Fibroblast of peridontal ligament (primary cell): Measurements from ENCODE around the gene KIAA1210.

Experiments used
- DNase-seq: peaks from one replicate; pipeline ENCODE4 v3.0.0-alpha.2; 2010; ENCODE audit errors: extremely low read depth

The KIAA1210 gene

DNA sequence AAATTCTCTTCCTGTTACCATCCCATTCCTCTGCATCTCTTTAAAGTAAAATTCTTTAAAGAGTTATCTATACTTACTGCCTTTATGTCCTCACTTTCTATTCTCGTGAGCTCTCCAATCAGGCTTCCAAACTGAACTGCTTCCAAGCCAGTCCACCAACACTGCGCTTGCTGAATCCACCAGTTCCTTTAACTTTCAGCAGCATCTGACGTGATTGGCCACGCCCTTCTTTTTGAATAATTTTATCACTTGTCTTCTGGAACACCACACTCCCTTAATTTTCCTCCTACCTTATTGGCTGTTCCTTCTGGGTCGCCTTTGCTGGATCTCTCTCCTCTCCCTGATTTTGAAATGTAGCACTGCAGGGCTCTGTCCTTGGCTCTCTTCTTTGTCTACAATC is at the start of gene KIAA1210:
TSS of gene KIAA1210 (minus strand) at position 163 of the 400 bp plus-strand sequence. CDS start 4,170 bp downstream, outside the sequence.
- no peak for DNase-seq

DNA sequence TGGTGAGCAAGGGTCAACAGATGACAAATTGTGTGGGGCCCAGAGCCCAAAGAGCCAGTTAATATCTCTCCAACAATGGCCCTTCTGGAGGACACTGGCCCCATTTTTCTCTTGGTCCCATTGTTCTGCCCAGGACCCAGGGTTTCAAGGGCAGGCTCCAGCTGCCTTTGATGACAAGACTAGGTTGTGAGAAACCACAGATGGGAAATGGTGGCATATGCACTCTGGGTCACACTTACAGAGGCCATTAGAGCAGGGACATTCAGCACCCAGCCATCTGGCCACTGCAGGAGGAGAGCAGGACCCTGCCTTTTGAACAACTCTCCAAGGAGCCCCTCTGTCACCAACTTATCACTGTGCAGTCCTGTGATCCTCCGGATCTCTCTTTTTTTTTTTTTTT is 49.7 kb upstream of the KIAA1210 start:
- DNase-seq = no peak

DNA sequence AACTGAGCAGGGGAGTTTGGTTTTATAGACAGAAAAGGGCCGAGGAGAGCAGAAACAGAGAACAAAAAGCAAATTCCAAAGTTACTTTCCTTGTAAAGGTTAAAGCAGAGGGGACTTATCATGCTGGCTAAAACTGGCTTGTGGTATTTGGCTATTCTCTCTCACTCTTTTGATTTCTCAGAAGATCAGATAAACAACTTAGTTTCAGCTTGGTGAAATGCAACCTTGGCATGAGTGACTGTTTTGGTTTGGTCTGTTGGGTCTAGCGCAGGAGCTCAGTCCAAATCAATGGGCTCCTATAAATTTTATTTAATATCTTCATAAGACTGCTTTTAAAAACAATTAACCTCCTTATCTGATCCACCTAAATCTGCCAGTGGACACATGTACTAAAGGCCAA is 47.3 kb upstream of the KIAA1210 start:
- no peak for DNase-seq

DNA sequence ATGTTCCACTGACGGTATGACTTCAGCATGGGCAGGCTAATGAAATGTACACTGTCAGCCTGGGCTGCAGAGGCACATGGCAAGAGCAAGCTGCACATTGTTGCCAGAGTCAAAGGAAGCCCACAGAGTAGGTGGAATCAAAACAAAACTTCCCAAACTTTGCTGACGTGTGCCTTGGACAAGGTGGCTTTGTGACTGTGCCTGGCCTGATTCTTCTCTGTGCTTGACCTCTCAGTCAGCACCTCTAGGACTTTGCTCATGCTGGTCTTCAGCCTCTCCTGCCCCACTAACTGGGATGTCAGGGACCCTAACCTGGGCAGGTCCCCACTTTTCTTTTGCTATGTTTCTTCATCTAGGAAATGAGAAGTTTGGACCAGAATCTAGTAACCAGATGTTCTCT is 40.5 kb upstream of the KIAA1210 start:
- DNase-seq = no peak

DNA sequence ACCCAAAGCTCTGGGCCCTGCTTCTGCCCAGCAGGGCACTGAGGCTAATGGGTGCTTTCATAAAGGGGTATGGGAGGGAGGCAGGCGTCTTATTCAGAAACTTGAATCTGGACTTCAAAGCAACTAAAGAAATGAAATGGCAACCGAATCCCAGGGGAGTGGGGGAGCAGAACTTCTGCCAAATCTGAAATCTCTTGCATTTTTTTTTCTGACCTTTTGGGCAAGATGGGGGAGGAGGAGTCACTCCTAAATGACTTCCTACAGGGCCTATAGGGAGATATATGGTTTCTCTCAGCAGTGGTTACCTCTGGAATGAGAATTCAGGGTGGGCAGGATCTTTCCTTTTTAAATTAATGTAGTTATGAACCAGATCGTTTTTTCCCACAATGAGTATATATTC is 30.6 kb upstream of the KIAA1210 start:
- no peak for DNase-seq

DNA sequence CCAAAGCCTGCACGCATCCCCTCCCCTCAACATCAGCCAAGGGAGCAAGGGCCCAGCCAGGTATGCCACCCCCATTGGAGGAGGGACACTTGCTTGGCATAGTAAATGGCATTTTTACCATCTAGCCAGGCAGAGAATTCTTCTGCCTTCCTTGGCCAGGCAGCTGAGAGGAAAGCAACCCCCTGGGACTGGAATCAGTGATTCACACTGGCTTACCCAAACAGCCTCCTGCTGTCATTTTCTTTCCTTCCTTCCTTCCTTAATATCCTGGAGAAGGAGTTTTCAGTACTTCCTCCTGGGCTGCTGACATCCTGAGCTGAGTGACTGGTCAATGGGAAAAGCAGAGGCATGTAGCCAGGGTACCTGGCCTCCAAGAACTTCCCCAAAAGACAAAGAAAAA is 28.6 kb upstream of the KIAA1210 start:
- DNase-seq = no peak

DNA sequence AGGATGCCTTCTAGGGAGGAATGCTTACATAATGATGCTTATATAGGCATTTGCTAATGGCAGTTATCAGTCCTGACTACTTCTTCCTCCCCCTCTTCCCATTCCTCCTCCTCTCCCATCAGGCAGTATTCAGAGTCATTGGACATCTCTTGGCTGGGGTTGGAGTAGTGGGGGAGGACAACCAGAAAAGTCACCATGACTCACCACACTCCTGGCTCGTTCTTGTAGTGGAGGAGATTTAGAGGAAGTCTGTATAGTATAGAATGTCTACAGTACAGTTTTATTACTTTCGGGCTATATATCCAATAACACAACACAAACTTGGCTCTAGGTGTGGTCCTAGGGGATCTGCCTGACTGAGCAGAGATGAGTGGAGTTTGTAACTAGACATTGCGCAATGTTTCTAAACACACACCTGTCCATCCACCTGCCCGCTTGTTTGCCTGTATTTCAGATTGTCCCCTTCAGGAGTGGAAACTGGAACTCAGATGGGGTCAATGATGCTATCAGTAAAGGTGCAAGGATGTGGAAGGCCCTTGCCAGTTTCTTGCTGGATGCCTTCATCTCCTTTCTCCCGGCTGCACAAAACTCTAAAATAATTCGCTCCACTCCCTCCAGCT is 27.9 kb upstream of the KIAA1210 start:
- DNase-seq = peak; percentile 31

DNA sequence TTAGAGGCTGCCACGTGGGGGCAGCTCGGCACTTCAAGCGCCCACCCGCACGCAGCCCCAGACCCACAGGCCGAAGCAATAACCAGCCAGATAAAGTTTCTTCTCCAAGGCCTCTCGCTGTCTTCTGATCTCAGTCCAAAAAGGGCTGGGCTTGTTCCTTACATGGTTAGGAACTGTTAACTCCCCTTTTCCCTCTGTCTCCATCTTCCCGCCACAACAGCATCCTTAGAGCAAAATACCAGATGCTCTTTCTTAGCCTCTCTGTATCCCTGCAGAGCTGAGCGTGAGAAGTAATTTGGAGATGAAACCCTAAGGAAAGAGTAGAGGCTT is 23.4 kb upstream of the KIAA1210 start:
- no peak for DNase-seq

DNA sequence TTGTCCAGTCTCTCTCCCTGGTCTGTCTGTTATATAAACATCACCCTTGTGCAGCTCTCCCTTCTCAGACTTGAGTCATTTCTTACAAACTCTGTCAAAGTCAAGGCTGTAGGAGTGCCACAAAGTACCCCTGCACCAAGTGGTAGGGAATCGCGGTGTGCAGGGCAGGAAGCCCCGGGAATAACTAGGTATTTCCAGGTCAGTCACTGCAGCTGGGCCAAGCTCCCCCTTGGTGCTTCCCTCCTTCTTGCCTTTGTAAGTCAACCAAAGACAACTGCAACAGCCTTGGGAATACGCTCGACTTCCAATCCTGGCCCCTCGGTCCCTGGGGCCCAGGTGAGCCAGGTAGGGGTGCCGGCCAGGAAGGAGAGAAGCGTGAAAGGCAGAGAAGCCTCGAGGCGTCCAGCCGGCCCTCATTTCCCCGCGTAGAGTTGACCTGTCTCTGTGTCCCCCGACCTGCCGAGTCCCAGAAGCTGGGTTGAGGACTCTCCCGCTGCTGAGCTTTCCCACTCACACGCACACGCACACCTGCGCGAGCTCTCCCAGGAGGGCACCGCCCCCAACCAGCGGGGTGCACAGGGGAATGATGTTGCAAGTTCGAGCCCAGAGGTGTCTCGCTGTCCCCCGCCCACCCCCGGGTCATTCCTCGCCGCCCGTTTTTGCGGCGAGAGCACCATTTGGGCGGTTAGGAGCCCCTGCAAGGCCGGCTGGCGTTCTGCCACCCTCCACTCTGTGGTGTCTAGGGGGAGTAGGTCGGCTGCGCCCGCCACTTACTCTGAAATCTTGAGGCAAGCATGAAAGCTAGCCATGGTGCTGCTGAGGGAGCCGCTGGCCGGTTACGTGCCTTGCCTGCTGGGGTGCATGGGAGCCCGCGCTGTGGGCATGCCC is 22.8 kb upstream of the KIAA1210 start:
- DNase-seq = no peak

DNA sequence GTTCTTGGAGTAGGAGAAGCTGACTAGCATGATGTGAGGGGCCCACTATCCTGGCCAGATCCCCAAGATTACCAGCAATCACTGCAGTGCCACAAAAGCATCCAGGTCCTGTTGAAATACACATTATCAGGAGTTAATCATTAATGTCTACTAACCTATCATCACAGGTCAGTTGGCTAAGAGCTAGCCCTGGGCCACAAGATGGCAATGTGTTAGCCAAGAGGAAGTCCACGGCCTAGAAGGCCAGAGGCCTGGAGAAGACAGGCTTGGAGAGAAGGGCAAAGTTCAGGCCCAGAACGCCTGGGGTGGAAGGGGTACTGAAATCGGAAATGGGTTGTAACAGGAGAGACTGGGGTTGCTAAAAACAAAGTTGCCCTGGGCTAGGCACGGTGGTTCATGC is 19.9 kb upstream of the KIAA1210 start:
- DNase-seq = no peak

DNA sequence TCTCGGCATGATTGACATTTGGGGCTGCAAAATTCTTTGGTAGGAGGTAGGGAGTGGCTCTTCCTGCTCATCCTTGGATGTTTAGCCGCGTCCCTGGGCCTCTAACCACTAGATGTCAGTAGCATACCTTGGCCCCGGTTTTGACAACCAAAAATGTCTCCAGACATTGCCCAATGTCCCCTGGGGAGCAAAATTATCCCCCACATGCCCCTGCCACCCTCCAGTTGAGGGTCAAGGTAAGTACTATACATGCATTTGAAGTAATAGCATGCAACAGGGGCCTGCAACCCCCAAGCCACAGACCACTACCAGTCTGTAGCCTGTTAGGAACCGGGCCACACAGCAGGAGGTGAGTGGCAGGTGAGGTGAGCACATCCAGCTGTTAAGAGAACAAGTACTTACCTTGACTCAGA is 17.6 kb upstream of the KIAA1210 start:
- peak; percentile 12 for DNase-seq

DNA sequence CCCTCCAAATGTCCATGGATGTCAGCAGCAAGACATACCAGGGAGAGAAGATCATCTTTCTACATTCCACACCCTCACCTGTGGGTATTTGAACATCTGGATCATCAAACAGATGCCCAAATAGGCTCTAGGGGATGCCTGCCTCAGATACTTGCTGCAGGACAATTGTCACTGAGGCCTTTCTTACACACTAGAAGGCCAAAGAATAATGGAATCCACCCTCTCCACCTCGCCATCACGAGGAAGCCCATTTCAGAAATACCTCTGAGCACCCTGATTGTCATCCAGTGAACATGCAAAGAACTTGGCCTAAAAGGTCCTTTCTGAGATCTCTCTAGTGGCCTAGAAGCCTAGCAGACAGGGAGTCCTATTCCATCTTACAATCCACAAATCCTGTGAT is 6.9 kb upstream of the KIAA1210 start:
- no peak for DNase-seq

DNA sequence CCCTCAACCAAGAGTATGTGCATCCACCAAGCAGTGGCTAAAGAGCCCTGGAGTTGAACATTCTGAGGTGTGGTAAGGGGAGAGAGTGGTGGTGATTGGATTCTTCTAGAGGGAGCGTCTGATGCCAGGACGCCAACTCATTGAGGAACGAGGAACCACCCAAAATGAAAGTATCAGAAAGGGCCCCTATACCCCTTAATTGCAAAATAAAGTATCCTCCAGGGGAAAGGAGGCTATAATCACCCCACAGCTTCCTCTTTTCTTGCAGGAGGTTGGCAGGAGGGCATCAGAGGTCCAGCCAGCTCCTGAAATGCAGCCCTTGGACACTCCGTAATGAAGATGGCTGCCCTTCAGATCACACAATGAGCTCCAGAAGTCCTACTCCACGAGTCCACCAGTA is 5.3 kb upstream of the KIAA1210 start:
- DNase-seq = no peak

DNA sequence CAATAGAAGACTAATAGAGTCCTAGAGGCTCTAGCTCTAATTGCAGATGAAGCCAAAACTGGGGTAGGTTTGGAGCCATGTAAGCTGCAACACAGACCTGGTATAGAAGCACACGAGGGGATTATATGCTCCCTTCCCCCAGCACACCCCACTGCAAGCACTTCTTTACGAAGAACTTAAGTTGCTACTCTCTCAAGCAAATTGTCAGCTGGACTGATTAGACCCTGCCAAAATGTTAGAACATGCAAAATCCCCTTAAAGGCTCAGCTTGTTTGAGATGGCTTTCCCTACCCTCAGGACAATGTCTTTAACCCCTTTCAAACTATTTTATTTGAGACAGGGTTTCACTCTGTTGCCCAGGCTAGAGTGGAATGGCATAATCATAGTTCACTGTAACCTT is 4.7 kb upstream of the KIAA1210 start:
- DNase-seq = no peak

DNA sequence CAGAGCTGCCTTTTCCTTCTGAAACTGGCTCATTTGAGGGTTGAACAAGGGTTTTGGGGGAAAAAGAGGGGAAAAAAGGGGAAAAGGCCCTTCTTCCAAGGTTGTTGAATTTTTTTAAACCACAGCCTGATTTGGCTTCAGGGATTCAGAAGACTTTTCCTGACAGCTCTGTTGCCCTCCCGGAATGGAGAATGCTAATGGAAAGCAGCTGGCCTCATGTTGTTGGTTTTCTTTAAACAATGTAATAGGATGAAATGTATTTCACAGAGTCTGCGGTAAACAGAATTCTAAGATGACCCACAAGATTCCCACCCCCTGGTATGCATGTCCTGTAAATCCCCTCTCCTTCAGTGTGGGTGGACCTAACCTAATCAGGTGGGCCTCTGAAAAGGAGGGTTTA is 3.3 kb upstream of the KIAA1210 start:
- DNase-seq = peak; percentile 60

DNA sequence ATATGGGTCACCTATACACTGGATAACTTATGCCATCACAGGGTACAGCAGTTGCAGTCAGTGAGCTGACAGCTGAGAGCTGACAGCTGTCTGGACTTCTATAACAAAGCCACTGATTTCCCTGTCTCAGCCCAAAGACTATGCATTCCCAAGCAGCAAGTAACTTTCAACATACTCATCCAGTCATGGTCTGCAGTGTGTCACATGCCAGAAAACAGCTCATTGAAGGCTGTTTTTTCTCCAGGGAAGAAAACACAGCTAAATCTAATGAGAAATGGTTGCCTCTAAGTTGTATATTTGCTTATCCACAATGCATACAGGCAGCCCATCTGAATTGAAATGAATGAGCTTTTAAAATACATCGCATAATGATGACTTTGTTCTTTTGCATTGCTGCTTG is 6.3 kb downstream of the KIAA1210 start:
- DNase-seq = peak; percentile 28

DNA sequence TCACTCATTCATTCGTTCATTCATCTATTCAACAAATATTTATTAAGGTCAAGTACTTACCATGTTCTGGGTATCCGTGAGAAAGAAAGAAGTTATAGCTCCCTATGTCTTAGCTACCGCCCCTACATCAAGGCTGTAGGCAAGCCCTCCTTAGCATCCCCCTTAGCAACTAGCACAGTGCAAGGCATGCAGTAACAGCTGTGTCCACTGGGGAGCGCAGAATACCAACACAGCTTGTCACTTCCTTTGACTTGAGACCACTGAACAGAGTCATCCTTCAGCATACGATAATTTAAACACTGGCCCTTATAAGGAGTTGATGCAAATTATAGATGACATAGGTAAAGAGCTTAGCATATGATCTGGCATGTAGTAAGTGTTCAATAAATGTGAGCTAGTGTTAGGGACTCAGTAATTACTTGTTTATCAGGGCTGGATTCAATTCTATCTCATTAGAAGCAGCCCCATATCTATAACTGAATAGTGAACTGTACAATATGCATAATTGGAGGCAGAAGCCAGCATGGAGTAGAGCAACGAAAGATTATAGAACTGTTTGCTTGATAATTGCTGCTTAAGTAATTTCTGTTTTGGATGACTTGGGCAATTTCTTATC is 8.7 kb downstream of the KIAA1210 start:
- peak; percentile 48 for DNase-seq

DNA sequence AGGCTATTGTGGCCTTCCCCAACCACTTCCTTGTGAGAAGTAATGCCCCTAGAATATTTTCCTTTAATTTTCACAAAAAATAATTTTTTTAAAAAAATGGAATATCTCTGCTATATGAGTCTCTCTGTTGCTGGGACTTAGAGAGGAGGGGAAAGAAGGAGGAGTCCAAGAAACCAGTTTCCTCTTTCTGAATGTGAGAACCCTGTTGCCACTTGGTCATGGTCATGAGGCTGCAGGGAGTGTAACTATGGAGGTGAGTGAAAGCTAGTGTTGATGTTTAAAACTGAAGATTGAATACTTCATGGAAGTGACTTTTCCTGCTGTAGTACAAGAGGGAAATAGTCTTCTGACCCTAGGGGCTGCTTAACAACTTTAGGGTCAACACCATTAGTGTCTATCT is 20.4 kb downstream of the KIAA1210 start:
- DNase-seq = no peak

DNA sequence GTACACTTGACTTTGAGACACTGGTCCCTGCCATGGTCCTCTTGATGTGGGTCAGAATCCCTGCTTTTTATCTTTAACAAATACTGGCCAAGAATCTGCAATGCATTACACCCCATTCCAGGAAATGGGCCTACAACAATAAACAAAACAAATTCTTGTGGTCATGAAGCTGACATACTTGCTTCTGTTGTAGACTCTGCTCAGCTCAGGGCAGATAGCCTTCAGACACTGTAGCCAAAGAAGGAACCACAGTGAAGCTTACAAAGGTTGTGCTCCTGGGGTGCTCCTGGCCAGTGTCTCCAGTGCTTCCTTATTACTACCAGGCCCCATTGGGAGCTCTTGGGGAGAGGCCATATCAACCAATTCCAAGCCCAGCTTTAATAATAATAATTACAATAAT is 21.8 kb downstream of the KIAA1210 start:
- peak; percentile 59 for DNase-seq

DNA sequence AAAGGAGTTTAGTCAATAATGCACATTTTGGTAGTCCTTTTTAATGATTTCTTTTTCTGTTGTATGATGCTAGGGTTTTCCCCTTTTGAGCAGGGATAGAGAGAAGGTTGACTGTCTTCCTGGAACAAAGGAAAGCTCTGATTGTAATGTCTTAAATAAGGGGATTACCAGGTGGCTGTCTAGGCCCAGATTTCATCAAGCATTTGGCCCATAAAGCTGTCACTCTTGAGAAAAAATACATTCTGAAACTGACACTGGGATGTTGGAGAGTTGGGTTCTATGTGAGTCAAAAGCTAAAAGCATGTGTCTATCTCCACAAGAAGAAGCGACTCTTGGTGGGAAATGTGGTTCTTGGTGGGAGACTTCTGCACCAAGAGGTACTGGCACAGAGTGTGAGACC is 26.4 kb downstream of the KIAA1210 start:
- DNase-seq = no peak

DNA sequence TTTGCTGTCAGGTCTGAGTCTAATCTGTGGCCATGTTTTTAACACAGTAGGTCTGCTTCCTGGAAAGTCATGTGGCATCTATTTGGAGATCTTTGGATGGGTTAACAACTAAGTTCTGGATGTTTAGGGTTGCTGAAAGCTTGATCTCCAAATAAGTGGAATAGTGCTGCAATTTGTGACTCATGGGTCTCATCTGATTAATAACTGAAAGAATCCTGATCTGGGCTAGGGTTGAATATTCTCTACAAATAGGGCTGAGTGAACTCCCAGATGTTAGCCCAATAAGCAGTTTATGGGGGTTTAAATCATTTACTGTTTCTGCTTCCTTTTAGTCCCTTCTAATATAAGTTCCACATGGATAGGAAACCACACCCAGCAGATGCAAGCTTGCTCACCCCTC is 31.7 kb downstream of the KIAA1210 start:
- no peak for DNase-seq

DNA sequence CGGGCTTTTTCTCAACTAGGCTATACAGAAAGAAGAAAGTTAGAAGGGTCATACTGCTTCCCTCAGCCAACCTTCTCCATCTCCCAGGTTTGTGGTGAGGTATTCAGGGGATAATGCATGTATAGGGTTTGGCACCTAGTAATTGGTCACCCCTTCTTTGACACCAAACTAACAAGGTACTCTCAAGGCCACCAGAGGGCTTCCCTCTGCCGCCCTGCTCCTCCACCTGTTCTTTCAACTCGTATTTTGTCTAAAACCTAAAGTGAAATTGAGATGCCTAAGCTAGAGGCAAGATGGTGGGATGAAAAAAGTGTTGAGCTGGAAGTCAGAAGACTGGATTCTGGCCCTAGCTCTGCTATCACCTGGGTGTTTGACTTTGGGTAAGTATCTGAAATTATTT is 32.8 kb downstream of the KIAA1210 start:
- no peak for DNase-seq
